ENCODE data around the gene TLK2.

The TLK2 gene

DNA sequence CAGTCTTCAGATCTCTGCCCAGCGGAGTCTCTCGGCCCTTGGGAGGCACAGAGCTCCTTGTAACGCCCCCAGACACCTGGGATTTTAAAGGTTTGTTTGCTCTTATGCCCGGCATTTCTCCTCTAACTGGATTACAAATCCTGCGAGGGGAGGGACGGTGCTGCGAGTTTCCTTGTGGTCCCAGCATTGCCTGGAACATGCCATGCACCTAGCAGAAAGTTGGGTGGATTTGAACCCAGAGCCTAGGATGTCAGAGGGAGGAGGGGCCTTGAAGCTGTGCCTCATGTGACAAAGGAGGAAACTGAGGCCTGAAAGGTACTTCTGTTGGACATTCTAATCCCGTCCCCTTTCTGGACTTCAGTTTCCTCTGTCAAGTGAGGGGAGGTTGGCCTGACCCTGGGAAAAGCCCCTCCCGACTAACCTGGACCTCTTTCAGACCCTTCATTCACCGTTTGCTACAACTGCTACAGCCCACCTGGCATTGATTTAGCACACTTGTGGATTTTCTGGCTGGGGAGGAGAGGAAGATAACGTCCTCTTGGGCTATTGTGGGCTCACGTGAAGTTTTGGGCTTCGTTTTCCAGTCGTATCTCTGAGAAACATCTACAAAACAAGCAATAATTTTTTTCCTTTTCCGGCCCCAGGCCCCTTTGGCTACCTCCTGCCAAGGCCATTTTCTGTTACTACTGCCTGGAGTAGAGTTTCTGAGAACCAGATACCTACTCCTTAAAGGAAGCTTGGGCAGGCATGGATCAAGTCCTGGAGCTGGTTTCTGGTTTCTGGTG lies 179.7 kb downstream of the TLK2 start:
- DNase-seq: no peak

DNA sequence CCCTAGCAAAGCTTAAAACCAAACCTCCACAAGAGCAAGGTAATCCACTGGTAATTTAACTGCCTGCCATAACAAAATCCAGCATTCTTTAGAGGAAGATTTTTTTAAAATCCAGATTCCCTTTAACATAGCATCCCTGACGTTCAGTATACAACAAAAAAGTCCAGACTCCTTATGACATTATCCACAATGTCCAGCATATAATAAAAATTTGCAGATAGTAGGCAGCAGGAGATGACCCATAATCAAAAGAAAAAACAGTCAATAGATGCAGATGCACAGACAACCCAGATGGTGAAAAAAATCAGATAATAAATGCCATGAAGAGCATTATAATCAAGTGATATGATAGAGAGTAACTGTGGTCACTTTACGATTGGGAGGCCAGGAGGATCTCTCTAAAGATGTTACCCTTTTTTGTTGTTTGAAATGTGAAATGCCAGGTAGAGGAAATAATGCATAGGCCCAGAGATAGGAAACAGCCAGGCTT lies 182.0 kb downstream of the TLK2 start:
- no peak for DNase-seq

DNA sequence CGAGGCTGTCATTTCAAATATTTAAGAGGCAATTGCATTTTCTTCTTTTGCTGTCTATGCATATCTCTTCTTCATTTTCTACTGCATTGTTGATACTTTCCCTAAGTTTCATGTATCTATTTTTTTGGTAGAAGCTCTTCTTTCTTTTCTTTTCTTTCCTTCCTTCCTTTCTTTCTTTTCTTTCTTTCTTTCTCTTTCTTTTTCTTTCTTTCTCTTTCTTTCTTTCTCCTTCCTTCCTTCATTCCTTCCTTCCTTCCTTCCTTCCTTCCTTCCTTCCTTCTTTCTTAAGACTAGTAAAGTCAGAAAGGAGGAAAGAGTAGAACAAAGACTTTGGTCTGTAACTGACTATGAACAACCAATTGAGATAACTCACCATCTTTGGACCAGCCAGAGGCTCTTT lies 182.7 kb downstream of the TLK2 start:
- DNase-seq: no peak

DNA sequence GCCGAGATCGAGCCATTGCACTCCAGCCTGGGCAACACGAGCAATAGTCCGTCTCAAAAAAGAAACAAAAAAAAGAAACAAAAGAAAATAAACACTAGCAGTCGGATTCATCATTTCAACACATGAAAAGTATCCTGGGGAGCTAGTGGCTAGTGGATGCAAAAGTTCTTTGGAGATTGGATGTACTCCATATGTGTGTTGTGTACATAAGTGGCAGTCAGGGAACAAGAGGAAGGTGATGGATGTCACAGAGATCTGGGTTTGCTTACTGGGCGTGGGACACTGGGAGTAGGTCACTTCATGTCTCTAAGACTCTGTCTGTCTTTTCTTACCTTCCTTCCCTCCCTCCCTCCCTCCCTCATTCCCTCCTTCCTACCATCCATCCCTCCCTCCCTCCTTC lies 184.2 kb downstream of the TLK2 start:
- no peak for DNase-seq

Data from NCI-H1417 (cell line).